HepG2 (cell line): ENCODE measurements around the gene IQSEC1.

Source experiments
- FLYWCH1 ChIP-seq: sonication (generic); formaldehyde crosslinking; IDR thresholded peaks from 2 replicates; pipeline ENCODE4 v1.8.1; 2023; ENCODE audit warnings: mild to moderate bottlenecking, missing genetic modification reagents
- POLR2A ChIP-seq, 2 experiments: IDR thresholded peaks; 2 replicates each; pipeline ENCODE4 v1.6.1; 2011; ENCODE audit warnings: low read depth in 2 of 2, low read length in 2 of 2, mild to moderate bottlenecking in 1 of 2, moderate library complexity in 1 of 2; ENCODE audit not compliant: insufficient read depth in 1 of 2
- RFXAP ChIP-seq: sonication (generic); formaldehyde crosslinking; IDR thresholded peaks from 2 replicates; pipeline ENCODE4 v1.4.0; 2020; ENCODE audit warnings: missing genetic modification reagents, borderline replicate concordance
- ZMYM2 ChIP-seq: sonication (generic); formaldehyde crosslinking; IDR thresholded peaks from 2 replicates; pipeline ENCODE4 v1.8.0; 2022; ENCODE audit warnings: mild to moderate bottlenecking, missing genetic modification reagents
- TF ChIP-seq, protein P1 (sequence below): sonication (generic); formaldehyde crosslinking; IDR thresholded peaks from 2 replicates; pipeline ENCODE4 v1.5.0; 2020; ENCODE audit warnings: mild to moderate bottlenecking, missing genetic modification reagents, moderate library complexity
- TF ChIP-seq, protein P2 (sequence below), 2 experiments: IDR thresholded peaks; 2 replicates each; pipeline ENCODE4 v1.6.1; 2011 to 2012; ENCODE audit warnings: low read length in 2 of 2, borderline replicate concordance in 1 of 2, low read depth in 1 of 2, mild to moderate bottlenecking in 1 of 2, moderate library complexity in 1 of 2
- TF ChIP-seq, protein P3 (sequence below): sonication (generic); formaldehyde crosslinking; IDR thresholded peaks from 2 replicates; pipeline ENCODE4 v1.9.0; 2021; ENCODE audit warnings: missing genetic modification reagents, mild to moderate bottlenecking, borderline replicate concordance
- TF ChIP-seq, protein P4 (sequence below): sonication (generic); formaldehyde crosslinking; IDR thresholded peaks from 2 replicates; pipeline ENCODE4 v1.5.0; 2020; ENCODE audit warnings: mild to moderate bottlenecking, missing genetic modification reagents, borderline replicate concordance
- TF ChIP-seq, protein P5 (sequence below): IDR thresholded peaks from 2 replicates; pipeline ENCODE4 v1.6.1; 2016; ENCODE audit warnings: missing compliant biosample characterization, missing genetic modification reagents, borderline replicate concordance

DNA sequence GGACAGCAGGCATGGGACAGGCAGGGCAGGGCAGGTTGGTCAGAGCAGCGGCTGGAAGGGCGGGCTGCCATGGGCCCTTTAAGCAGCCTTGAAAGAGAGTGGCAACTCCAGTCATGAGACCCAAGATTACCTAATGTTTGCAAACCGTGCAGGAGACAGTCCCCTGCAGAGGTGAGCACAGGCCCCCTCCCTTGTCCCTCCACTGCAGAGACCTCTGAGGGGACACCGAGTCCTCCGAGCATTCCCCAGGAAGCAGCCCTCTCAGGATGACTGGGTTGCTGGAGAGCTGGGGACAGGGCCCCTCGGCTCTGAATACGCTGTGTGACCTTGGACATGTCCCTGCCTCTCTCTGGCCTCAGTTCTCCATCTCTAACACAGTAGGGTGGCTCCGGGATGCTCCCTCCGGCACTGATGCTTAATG is 81.4 kb downstream of the IQSEC1 start:
- TF ChIP-seq, protein P1, sequence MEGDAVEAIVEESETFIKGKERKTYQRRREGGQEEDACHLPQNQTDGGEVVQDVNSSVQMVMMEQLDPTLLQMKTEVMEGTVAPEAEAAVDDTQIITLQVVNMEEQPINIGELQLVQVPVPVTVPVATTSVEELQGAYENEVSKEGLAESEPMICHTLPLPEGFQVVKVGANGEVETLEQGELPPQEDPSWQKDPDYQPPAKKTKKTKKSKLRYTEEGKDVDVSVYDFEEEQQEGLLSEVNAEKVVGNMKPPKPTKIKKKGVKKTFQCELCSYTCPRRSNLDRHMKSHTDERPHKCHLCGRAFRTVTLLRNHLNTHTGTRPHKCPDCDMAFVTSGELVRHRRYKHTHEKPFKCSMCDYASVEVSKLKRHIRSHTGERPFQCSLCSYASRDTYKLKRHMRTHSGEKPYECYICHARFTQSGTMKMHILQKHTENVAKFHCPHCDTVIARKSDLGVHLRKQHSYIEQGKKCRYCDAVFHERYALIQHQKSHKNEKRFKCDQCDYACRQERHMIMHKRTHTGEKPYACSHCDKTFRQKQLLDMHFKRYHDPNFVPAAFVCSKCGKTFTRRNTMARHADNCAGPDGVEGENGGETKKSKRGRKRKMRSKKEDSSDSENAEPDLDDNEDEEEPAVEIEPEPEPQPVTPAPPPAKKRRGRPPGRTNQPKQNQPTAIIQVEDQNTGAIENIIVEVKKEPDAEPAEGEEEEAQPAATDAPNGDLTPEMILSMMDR (CRISPR knock-in tag): no peak
- no peak for TF ChIP-seq RFXAP (CRISPR knock-in tag)
- no peak for TF ChIP-seq FLYWCH1 (CRISPR knock-in tag)
- TF ChIP-seq, protein P2, sequence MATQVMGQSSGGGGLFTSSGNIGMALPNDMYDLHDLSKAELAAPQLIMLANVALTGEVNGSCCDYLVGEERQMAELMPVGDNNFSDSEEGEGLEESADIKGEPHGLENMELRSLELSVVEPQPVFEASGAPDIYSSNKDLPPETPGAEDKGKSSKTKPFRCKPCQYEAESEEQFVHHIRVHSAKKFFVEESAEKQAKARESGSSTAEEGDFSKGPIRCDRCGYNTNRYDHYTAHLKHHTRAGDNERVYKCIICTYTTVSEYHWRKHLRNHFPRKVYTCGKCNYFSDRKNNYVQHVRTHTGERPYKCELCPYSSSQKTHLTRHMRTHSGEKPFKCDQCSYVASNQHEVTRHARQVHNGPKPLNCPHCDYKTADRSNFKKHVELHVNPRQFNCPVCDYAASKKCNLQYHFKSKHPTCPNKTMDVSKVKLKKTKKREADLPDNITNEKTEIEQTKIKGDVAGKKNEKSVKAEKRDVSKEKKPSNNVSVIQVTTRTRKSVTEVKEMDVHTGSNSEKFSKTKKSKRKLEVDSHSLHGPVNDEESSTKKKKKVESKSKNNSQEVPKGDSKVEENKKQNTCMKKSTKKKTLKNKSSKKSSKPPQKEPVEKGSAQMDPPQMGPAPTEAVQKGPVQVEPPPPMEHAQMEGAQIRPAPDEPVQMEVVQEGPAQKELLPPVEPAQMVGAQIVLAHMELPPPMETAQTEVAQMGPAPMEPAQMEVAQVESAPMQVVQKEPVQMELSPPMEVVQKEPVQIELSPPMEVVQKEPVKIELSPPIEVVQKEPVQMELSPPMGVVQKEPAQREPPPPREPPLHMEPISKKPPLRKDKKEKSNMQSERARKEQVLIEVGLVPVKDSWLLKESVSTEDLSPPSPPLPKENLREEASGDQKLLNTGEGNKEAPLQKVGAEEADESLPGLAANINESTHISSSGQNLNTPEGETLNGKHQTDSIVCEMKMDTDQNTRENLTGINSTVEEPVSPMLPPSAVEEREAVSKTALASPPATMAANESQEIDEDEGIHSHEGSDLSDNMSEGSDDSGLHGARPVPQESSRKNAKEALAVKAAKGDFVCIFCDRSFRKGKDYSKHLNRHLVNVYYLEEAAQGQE (IDR thresholded peaks at IDR 0.05; ENCODE audit: borderline replicate concordance in 1 of 2, low read depth in 1 of 2, low read length in 2 of 2): no peak
- TF ChIP-seq, protein P3, sequence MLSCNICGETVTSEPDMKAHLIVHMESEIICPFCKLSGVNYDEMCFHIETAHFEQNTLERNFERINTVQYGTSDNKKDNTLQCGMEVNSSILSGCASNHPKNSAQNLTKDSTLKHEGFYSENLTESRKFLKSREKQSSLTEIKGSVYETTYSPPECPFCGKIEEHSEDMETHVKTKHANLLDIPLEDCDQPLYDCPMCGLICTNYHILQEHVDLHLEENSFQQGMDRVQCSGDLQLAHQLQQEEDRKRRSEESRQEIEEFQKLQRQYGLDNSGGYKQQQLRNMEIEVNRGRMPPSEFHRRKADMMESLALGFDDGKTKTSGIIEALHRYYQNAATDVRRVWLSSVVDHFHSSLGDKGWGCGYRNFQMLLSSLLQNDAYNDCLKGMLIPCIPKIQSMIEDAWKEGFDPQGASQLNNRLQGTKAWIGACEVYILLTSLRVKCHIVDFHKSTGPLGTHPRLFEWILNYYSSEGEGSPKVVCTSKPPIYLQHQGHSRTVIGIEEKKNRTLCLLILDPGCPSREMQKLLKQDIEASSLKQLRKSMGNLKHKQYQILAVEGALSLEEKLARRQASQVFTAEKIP (CRISPR knock-in tag): no peak
- TF ChIP-seq, protein P4, sequence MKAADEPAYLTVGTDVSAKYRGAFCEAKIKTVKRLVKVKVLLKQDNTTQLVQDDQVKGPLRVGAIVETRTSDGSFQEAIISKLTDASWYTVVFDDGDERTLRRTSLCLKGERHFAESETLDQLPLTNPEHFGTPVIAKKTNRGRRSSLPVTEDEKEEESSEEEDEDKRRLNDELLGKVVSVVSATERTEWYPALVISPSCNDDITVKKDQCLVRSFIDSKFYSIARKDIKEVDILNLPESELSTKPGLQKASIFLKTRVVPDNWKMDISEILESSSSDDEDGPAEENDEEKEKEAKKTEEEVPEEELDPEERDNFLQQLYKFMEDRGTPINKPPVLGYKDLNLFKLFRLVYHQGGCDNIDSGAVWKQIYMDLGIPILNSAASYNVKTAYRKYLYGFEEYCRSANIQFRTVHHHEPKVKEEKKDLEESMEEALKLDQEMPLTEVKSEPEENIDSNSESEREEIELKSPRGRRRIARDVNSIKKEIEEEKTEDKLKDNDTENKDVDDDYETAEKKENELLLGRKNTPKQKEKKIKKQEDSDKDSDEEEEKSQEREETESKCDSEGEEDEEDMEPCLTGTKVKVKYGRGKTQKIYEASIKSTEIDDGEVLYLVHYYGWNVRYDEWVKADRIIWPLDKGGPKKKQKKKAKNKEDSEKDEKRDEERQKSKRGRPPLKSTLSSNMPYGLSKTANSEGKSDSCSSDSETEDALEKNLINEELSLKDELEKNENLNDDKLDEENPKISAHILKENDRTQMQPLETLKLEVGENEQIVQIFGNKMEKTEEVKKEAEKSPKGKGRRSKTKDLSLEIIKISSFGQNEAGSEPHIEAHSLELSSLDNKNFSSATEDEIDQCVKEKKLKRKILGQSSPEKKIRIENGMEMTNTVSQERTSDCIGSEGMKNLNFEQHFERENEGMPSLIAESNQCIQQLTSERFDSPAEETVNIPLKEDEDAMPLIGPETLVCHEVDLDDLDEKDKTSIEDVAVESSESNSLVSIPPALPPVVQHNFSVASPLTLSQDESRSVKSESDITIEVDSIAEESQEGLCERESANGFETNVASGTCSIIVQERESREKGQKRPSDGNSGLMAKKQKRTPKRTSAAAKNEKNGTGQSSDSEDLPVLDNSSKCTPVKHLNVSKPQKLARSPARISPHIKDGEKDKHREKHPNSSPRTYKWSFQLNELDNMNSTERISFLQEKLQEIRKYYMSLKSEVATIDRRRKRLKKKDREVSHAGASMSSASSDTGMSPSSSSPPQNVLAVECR: no peak
- TF ChIP-seq, protein P5, sequence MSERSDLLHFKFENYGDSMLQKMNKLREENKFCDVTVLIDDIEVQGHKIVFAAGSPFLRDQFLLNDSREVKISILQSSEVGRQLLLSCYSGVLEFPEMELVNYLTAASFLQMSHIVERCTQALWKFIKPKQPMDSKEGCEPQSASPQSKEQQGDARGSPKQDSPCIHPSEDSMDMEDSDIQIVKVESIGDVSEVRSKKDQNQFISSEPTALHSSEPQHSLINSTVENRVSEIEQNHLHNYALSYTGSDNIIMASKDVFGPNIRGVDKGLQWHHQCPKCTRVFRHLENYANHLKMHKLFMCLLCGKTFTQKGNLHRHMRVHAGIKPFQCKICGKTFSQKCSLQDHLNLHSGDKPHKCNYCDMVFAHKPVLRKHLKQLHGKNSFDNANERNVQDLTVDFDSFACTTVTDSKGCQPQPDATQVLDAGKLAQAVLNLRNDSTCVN (CRISPR knock-in tag): no peak
- TF ChIP-seq POLR2A (IDR thresholded peaks at IDR 0.05; ENCODE audit: insufficient read depth in 1 of 2, low read depth in 2 of 2, low read length in 2 of 2): no peak
- TF ChIP-seq ZMYM2 (CRISPR knock-in tag): no peak
